K562 (cell line): ENCODE measurements around the gene LRP4.

Experiments used
- RFX5 ChIP-seq: IDR thresholded peaks from 2 replicates; pipeline ENCODE4 v1.6.1; 2011; ENCODE audit warnings: low read depth, mild to moderate bottlenecking, improper control_type of control experiment, low read length
- TFAM ChIP-seq: fragments of 250-450 bp; sonication (Bioruptor Pico); conservative IDR thresholded peaks from 2 replicates; pipeline ENCODE4 v1.5.0; 2021; ENCODE audit warnings: mild to moderate bottlenecking, moderate library complexity

- no peak for TF ChIP-seq RFX5
- TF ChIP-seq TFAM: no peak
Observed at GRCh38 chr11:46900091-46900746, 18.1 kb downstream of the LRP4 start.
